GM23338 (cell line): ENCODE data around the gene MLST8.

Source experiments
- CTCF ChIP-seq, 2 experiments: fragments of 200-600 bp in 1 of 2; sonication (generic) in 1 of 2; conservative IDR thresholded peaks; 2 replicates each; pipeline versions ENCODE4 v1.5.1 to v1.6.1; 2016 to 2017; ENCODE audit warnings: antibody characterized with exemption in 2 of 2, low read depth in 2 of 2, mild to moderate bottlenecking in 2 of 2, moderate library complexity in 1 of 2
- POLR2AphosphoS5 ChIP-seq: IDR thresholded peaks from 2 replicates; pipeline ENCODE4 v1.6.1; 2016; ENCODE audit warnings: antibody characterized with exemption, low read depth
- ZNF114 ChIP-seq: fragments of 250-450 bp; sonication (Bioruptor Pico); IDR thresholded peaks from 2 replicates; pipeline ENCODE4 v1.5.0; 2020; ENCODE audit warnings: mild to moderate bottlenecking, moderate library complexity

- no peak for TF ChIP-seq ZNF114 (CRISPR knock-in tag)
- no peak for TF ChIP-seq POLR2AphosphoS5
- no peak for TF ChIP-seq CTCF (conservative IDR thresholded peaks at IDR 0.05; ENCODE audit: low read depth in 2 of 2)
These were observed 32.4 kb upstream of the MLST8 start for GRCh38 chr16:2172688-2173335.
